CD4-positive, alpha-beta T cell treated with Interleukin-1 beta for 1 hour (primary cell): ENCODE measurements around the gene HPS1.

Experiments used
- DNase-seq, 2 donors: peaks; one replicate each; pipeline ENCODE4 v3.0.0-alpha.2; 2020 to 2022

Gene HPS1

DNA sequence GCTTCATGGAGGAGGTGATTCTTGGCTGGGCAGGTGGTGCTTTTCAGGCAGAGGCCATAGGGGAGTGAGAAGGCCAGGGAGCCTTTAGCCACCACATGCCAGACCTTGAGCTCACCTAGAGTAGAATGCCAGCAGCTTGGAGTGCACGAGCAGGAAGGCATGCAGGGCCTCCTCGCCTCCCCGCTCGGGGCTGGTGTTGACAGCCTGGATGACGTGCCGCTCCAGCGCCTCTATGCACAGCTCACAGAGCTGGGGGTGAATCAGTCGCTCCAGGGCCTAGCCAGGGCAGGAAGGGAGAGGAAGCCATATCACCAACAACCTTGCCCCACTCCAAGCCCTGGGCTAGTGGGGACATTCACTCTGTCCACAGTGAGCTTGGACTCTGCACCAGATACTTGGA is 15.7 kb downstream of the HPS1 start:
- DNase-seq, result no peak

DNA sequence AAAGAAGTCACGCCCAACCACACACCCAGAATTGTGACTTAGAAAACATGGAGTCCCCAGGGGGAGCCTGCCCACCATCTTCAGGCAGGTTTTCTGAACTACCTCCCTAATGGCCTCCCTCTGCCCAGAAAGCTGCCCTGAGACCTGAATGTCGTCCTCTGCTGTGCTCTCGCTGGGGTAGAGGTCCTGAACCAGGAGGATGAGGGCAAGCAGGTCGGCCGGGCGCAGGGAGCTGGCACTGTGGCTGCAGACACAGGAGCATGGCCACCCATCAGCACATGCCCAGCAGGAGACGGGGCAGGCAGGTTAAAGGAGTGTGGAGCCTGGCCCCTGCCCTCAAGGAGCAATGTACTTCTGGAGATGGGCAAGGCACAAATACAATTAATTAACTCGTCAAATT is 16.3 kb downstream of the HPS1 start:
- DNase-seq, result no peak

DNA sequence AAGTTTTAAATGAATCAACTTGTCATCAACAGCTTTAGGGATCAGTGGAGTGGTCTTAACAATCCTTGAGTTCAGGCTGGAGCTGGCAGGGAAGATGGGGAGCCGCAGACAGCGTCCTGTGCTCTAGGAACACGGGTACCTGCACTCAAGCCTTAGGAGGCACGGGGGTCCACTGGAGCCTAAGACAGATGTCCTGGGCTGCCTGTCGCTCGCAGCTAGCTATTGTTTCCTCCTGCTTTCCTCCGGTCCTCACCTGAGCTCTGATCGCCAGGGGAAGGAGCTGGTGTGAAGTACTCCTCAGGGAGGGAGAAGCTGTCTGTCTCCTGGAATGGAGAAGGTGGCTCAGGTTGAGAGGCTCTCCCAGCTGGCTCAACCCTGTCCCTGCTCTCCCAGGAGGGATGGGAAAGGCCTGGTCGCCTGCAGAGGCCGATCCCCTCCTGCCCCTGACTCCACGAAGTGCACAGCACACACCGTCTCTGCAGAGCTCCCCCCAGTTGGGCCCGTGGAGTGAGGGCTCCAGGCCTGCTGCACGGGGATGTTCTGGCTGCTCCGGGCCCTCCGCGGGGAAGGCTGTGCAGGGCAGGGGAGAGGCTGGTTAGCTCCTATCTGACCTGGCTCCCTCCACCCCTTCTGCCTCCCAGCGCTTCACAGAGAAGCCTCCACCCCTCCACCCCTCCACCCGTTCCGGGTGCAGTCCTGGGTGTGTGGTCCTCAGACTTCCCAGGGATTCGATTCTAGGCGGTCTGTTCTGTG is 17.2 kb downstream of the HPS1 start:
- no peak for DNase-seq

GRCh38 chr10:98427011-98427515 is 19.7 kb downstream of the HPS1 start:
- no peak for DNase-seq

- DNase-seq, result peak; percentile 39 to 52
Observed at GRCh38 chr10:98425511-98426352, 21.0 kb downstream of the HPS1 start.

DNA sequence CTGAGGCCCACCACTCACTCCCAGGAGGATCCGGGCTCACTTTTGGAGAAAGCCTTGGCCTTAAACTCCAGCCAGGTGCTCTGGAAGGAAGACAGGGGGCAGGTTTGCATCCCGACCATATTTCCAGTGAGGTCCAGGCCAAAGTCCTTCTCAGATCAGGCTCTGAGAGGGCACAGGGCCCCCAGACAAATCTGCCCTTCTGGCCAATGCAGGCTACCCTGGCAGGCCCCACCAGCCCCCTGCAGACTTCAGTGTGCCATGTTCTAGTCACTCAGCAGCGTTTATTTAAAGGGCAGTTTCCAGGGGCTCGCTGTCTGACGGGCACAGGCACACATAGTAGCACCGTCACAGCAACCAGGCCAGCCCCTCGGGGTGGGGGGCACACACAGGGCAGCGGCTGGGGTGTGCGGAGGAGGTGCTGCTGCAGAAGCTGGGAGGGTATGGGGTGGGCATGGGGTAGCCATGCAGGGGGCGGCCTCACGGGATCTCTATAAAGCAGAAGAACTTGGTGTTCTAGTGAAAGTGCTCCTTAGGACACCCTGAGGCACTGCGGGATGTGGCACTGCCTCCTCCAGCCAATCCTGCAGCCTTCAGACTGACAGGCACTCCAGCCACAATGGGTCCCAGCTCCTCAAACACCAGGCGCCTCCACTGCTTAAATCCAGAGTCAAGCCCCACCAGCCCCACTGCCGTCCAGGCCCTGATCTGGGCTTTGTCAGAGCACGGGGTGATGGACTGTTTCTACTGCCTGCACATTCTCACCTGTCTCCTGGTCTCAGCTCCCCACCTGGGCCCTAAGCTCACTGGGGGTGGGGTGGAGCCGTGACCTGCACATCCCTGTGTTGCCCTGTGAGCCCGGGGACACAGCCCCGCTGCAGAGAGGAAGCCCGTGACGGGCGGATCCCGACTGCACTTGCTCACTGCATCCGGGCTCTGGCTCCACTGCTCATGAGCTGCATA is 22.2 kb downstream of the HPS1 start:
- no peak for DNase-seq

- no peak for DNase-seq
Observed at GRCh38 chr10:98423691-98424120, 23.0 kb downstream of the HPS1 start.

DNA sequence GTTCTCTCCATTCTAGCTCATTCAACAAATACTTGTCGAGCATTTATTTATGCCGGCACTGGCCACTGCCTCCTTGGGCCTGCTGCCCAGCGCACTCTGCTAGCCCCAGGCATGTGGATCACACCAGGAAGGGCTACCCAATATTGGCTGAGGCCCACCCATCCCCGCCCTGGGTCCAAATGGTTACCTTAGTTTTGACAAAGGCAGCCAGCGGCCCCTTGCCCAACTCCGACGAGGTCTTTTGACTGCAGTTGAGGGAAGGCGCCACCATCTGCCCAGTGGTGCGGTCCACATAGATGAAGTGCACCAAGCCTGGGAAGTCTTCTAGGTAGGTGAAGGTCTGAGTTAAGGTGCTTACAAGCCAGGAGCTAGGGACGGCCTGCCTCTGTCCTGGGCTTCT is 24.6 kb downstream of the HPS1 start:
- DNase-seq, result no peak

GRCh38 chr10:98420786-98421185 is 25.9 kb downstream of the HPS1 start:
- DNase-seq, result no peak

DNA sequence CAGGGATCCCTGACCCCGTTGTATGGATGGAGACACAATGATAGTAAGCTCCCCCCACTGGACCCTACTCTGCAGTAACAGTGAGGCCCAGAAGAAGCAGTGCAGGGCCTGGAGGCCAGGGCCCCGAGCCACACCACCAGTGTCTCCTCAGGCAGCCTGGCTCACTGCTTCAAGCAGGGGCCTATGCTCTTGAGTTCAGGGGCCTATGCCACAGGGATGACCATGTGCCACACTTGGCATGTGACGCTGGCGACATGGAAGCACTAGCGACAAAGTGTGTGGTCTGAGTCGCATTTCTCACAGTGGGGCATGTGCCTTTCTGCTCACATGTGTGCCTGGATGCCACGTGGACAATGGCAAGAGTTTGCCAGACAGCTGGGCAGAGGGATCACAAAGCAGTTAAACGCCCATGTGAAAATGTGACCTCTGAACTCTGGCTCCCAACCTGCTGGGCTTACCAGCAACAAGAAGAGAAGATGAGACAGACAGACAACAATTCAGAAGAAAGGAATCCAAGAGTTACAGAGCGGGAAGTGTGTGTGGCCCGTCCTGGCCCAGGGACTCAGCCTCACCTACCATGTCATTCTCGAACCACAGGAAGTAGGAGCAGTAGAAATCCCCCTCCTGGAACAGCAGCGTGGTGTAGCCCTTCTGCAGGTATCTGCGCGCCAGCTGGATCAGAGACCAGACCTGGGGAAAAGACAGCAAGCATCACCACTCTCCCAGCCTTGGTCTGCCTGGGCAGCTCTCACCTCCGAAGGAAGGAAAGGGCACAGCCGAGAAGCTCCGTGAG is 27.1 kb downstream of the HPS1 start:
- DNase-seq, result no peak

DNA sequence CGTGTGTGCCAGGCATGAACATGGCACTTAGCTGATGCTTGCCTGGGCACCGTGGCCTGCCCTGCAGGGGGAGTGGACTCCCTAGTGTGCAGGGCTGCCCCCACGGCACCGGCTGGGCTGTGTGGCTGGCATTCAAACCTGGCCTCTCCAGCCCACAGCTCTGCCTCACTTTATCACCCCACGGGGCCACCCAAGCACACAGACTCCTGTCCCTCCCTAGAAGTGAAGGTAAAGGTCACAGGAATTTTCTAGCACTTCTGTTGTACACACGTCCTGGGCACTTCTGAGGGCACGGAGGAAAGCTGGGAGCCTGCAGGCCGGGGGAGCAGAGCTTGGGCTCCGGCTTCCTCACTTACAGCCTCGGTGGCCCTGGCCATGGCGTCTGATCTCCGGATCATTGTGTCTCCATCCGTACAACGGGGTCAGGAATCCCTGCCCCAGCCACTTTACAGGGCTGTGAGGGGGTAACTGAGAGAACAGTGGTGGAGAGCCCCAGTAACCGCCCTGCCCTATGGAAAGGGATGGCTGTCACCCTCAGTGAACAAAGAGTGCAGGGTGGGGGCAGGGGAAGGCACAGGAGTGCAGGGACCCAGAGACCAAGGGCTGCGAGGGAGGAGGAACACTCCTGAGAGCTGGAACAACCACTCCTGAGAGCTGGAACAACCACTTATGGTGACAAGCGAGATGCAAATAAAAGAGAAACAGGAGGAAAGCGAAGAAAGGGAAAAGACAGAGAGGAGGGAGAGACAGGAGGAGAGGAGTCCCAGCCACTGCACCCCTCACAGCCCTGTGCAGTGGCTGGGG is 27.9 kb downstream of the HPS1 start:
- DNase-seq, result no peak

DNA sequence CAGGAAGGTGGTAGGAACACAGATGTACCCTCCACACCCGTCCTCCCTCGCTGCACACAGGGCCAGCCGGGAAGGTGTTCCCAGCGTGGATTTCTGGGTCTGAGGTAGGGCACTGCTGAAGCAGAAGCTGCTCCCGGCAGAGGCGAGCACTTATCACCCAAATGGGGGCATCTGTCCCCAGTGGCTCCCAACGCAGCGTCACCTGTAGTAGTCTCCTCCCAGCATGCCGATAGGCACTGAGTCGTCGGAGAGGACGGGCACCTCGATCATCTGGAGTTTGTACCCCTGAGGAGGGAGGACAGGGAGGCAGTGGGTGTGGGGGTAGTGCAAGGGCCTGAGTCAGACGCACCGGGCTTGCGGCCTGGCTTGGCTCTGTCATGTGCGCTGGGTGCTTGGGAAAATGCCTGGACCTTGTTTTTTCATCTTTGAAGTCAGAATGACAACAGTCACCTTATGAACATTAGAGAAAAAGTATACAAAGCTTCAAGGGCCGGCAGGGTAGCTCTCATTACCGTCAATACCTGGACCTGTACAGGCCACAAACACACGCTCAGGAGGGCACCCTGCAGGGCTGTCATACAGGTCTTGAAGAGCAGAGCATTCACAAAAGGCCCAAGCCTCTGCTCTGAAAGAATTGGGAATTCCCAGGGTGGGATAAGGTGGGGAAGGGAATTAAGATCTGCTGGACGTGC is 28.6 kb downstream of the HPS1 start:
- no peak for DNase-seq

- DNase-seq, result no peak
Observed at GRCh38 chr10:98417481-98417959, 29.2 kb downstream of the HPS1 start.

DNA sequence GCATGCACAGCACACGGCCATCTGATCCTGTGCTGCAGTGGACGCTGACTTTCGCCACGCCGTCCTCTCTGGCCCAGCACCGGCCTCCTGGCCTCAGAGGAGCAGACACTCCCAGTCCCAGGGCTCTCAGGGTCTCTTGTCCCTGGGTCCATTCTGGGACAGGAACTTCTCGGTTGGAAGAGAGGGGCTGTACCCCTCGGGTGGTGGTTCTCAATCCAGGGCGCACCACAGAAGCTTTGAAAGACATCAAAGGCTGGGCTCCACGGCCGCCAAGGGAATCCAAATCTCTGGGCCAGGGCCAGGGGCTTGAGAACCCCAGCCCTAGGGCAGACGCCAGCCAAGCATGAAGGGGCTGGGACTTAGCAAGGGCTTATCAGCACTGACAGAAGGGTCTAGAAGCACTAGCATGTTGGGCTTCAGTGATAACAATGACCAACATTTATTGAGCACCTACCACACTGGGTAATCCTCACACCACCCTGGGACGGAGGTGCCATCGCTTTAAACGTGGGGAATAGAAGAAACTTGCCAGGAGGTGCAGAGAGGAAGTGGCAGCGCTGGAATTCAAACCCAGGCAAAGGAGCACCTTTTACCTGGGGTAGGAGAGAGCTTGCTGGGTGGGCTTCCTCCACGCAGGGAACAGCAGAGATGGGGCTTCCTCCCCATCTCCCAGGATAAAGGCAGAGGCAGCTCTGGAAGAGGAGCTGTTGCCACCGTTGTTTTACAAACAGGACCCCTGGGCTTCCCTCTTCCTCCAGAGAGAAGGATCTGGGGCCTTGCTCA is 29.9 kb downstream of the HPS1 start:
- DNase-seq, result no peak

- no peak for DNase-seq
Observed at GRCh38 chr10:98415731-98416119, 31.0 kb downstream of the HPS1 start.

GRCh38 chr10:98414932-98415730 is 31.6 kb downstream of the HPS1 start, which contains the start of gene PYROXD2:
Gene PYROXD2 (minus strand): TSS chr10:98415182. CDS start chr10:98415135, 47 bp downstream.
- DNase-seq, result peak; percentile 55 to 66

- no peak for DNase-seq
Observed at GRCh38 chr10:98414578-98414931, 32.2 kb downstream of the HPS1 start.

DNA sequence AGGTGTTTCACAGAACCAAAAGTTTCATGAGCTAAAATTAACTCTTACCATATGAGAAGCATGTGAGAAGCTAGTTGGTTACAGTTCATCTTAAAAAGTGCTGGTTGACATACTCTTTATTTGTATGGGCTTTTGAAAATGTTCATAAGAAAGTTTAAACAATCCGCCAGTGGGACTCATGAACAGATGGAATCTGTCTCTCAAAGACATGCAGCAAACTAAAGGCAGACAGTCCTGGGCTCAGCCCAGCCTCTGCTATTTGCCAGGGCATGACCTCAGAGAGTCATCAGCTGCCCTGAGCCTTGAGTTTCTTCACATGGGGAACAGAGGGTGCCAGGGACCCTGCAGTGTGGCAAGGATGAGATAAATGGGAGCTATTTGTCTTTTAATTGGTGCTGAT is 35.0 kb downstream of the HPS1 start:
- no peak for DNase-seq

- no peak for DNase-seq
Observed at GRCh38 chr10:98411166-98411565, 35.6 kb downstream of the HPS1 start.
